GM12891 (cell line): ENCODE measurements around the gene SMG6.

Source experiments
- PAX5 ChIP-seq: IDR thresholded peaks from 2 replicates; pipeline ENCODE4 v1.6.1; 2011; ENCODE audit warnings: low read length, moderate library complexity, mild to moderate bottlenecking; ENCODE audit not compliant: insufficient read depth, severe bottlenecking
- POLR2A ChIP-seq: IDR thresholded peaks from 2 replicates; pipeline ENCODE4 v1.6.1; 2011; ENCODE audit warnings: low read depth, low read length, control low read depth
- POLR2AphosphoS5 ChIP-seq: IDR thresholded peaks from 2 replicates; pipeline ENCODE4 v1.6.1; 2011; ENCODE audit warnings: low read depth, low read length, control low read depth
- POU2F2 ChIP-seq: IDR thresholded peaks from 2 replicates; pipeline ENCODE4 v1.6.1; 2011; ENCODE audit warnings: low read depth, mild to moderate bottlenecking, control low read depth, low read length, moderate library complexity
- SPI1 ChIP-seq: IDR thresholded peaks from 2 replicates; pipeline ENCODE4 v1.6.1; 2011; ENCODE audit warnings: low read depth, low read length, control low read depth
- TAF1 ChIP-seq: IDR thresholded peaks from 2 replicates; pipeline ENCODE4 v1.6.1; 2011; ENCODE audit warnings: low read depth, low read length, control low read depth

- TF ChIP-seq POLR2A = no peak
- TF ChIP-seq SPI1 = no peak
- no peak for TF ChIP-seq PAX5
- TF ChIP-seq TAF1 = no peak
- no peak for TF ChIP-seq POLR2AphosphoS5
- TF ChIP-seq POU2F2 = no peak
These were observed 280.8 kb downstream of the SMG6 start for GRCh38 chr17:2022647-2023240.
